Choroid plexus epithelial cell (primary cell): ENCODE data around the gene FOXD1.

Experiments used
- DNase-seq: peaks from one replicate; pipeline ENCODE4 v3.0.0-alpha.2; 2010; ENCODE audit warnings: low read depth
- H3K4me3 ChIP-seq: 2 replicates; pipeline ENCODE4 v1.5.1; 2011; ENCODE audit warnings: low read depth, mild to moderate bottlenecking, control low read depth, low read length, moderate library complexity
- TF ChIP-seq, protein P1 (sequence below): conservative IDR thresholded peaks from 2 replicates; pipeline ENCODE4 v1.5.1; 2011; ENCODE audit warnings: low read depth, mild to moderate bottlenecking, control low read depth, inconsistent platforms, low read length, moderate library complexity

FOXD1 gene

GRCh38 chr5:73420666-73421065 lies 27.9 kb downstream of the FOXD1 start:
- H3K4me3 ChIP-seq: no peak overlapping the region
- no peak for DNase-seq
- TF ChIP-seq, protein P1, sequence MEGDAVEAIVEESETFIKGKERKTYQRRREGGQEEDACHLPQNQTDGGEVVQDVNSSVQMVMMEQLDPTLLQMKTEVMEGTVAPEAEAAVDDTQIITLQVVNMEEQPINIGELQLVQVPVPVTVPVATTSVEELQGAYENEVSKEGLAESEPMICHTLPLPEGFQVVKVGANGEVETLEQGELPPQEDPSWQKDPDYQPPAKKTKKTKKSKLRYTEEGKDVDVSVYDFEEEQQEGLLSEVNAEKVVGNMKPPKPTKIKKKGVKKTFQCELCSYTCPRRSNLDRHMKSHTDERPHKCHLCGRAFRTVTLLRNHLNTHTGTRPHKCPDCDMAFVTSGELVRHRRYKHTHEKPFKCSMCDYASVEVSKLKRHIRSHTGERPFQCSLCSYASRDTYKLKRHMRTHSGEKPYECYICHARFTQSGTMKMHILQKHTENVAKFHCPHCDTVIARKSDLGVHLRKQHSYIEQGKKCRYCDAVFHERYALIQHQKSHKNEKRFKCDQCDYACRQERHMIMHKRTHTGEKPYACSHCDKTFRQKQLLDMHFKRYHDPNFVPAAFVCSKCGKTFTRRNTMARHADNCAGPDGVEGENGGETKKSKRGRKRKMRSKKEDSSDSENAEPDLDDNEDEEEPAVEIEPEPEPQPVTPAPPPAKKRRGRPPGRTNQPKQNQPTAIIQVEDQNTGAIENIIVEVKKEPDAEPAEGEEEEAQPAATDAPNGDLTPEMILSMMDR: no peak

DNA sequence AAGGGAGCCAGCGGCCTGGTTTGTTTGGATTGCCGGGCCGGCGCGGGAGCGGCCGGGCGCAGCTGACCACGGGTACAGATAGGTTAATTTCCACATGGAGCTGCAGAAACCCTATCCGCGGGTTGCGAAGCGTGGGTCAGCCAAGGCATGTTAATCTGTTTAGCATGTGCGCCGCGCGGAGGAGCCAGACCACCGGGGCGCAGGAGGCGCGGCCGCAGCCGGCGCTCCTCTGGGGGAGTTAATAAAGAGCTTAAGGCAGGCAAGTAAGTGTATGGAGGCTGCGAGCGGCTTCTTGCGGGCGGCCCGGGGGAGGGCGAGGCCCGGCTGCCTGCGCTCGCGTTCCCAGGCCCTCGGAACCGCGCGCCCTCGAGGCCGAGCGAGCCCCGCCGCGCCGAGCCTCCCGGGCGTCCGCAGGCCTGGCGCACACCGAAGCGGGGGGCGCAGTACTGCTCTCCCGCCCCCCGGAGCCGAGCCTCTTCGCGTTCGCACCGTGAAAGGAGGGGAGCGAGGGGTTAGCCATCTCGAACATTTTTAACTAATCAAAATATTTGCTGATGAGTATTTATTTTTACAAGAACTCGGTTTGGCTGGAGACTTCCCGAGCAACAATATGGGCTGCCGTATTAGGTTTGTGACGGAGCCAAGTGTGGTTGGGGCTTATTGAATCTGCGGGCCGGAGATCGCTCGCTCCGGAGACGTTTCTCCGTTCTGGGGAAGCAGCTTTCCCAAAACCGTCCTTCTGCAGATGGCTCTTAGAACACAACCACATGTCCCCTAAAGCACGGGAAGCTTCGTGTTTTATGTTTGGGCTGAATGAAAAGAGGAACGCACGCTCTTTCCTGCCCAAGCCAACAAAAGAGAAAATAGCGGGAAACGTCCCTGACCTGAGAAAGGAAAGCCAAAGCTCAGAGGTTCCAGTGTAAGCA lies 28.8 kb downstream of the FOXD1 start:
- peak; percentile 97 for DNase-seq
- peak overlapping the region; percentile 49 for H3K4me3 ChIP-seq
- TF ChIP-seq, protein P1: no peak

DNA sequence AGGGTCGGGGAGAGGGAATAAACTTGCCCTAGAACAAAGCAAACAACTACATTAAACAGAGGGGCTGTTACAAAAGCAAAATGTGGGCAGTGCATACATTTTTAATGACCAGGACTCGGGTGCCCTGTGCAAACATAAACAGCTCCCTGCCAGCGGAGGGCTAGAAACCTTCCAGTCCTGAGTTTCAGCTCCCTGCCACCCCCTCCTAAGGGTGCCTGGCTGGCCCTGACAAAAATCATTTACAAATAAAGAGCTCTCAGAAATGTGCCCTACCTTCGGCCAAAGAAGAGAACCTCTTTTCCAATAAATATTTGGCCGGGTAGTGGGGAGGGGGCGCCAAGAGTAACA lies 29.5 kb downstream of the FOXD1 start:
- H3K4me3 ChIP-seq: peak overlapping the region; percentile 49
- TF ChIP-seq, protein P1: no peak
- DNase-seq: no peak

- no peak overlapping the region for H3K4me3 ChIP-seq
- TF ChIP-seq, protein P1: no peak
- DNase-seq: no peak
These were observed 30.3 kb downstream of the FOXD1 start for GRCh38 chr5:73418244-73418691.

- DNase-seq: peak; percentile 75
- TF ChIP-seq, protein P1: no peak
- no peak overlapping the region for H3K4me3 ChIP-seq
These were observed 31.1 kb downstream of the FOXD1 start for GRCh38 chr5:73417303-73418034.

GRCh38 chr5:73415617-73416016 lies 33.0 kb downstream of the FOXD1 start:
- H3K4me3 ChIP-seq: no peak overlapping the region
- no peak for DNase-seq
- TF ChIP-seq, protein P1: no peak
